ENCODE results near the gene AKAP12. TPM values are rescaled to one million over a fixed set of nuclear protein-coding genes. Genes with fewer than 3 reads are reported as not detected.

Gene AKAP12, protein sequence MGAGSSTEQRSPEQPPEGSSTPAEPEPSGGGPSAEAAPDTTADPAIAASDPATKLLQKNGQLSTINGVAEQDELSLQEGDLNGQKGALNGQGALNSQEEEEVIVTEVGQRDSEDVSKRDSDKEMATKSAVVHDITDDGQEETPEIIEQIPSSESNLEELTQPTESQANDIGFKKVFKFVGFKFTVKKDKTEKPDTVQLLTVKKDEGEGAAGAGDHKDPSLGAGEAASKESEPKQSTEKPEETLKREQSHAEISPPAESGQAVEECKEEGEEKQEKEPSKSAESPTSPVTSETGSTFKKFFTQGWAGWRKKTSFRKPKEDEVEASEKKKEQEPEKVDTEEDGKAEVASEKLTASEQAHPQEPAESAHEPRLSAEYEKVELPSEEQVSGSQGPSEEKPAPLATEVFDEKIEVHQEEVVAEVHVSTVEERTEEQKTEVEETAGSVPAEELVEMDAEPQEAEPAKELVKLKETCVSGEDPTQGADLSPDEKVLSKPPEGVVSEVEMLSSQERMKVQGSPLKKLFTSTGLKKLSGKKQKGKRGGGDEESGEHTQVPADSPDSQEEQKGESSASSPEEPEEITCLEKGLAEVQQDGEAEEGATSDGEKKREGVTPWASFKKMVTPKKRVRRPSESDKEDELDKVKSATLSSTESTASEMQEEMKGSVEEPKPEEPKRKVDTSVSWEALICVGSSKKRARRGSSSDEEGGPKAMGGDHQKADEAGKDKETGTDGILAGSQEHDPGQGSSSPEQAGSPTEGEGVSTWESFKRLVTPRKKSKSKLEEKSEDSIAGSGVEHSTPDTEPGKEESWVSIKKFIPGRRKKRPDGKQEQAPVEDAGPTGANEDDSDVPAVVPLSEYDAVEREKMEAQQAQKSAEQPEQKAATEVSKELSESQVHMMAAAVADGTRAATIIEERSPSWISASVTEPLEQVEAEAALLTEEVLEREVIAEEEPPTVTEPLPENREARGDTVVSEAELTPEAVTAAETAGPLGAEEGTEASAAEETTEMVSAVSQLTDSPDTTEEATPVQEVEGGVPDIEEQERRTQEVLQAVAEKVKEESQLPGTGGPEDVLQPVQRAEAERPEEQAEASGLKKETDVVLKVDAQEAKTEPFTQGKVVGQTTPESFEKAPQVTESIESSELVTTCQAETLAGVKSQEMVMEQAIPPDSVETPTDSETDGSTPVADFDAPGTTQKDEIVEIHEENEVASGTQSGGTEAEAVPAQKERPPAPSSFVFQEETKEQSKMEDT (N-terminal part only)
- total RNA-seq (10 to 100 TPM; 19.4 to 46.1 (median 27.7) TPM), polyA plus RNA-seq (10 to 100 TPM; 10.8 to 16.7 (median 15.2) TPM)
- long read RNA-seq, donor 1, partial matches to known transcripts: 20 of 20 reads
- long read RNA-seq, donor 1, other reads (novel, unspliced or antisense): 0 of 20 reads
- long read RNA-seq, donor 2, partial matches to known transcripts: 14 of 14 reads
- long read RNA-seq, donor 2, other reads (novel, unspliced or antisense): 0 of 14 reads
- long read RNA-seq, donor 3, partial matches to known transcripts: 37 of 37 reads
- long read RNA-seq, donor 3, other reads (novel, unspliced or antisense): 0 of 37 reads
- long read RNA-seq, donor 4, partial matches to known transcripts: 7 of 8 reads
- long read RNA-seq, donor 4, other reads (novel, unspliced or antisense): 1 of 8 reads
- long read RNA-seq, donor 5, full-length matches to known transcripts: 12 of 19 reads
- long read RNA-seq, donor 5, partial matches to known transcripts: 7 of 19 reads
- long read RNA-seq, donor 5, other reads (novel, unspliced or antisense): 0 of 19 reads
- long read RNA-seq, donor 6, partial matches to known transcripts: 7 of 15 reads
- long read RNA-seq, donor 6, other reads (novel, unspliced or antisense): 8 of 15 reads
- long read RNA-seq, donor 7, partial matches to known transcripts: 23 of 23 reads
- long read RNA-seq, donor 7, other reads (novel, unspliced or antisense): 0 of 23 reads
- long read RNA-seq, donor 8, full-length matches to known transcripts: 1 of 54 reads
- long read RNA-seq, donor 8, partial matches to known transcripts: 53 of 54 reads
- long read RNA-seq, donor 8, other reads (novel, unspliced or antisense): 0 of 54 reads
- long read RNA-seq, donor 9, full-length matches to known transcripts: 1 of 7 reads
- long read RNA-seq, donor 9, partial matches to known transcripts: 6 of 7 reads
- long read RNA-seq, donor 9, other reads (novel, unspliced or antisense): 0 of 7 reads
- long read RNA-seq, donor 10, full-length matches to known transcripts: 2 of 44 reads
- long read RNA-seq, donor 10, partial matches to known transcripts: 42 of 44 reads
- long read RNA-seq, donor 10, other reads (novel, unspliced or antisense): 0 of 44 reads

DNA sequence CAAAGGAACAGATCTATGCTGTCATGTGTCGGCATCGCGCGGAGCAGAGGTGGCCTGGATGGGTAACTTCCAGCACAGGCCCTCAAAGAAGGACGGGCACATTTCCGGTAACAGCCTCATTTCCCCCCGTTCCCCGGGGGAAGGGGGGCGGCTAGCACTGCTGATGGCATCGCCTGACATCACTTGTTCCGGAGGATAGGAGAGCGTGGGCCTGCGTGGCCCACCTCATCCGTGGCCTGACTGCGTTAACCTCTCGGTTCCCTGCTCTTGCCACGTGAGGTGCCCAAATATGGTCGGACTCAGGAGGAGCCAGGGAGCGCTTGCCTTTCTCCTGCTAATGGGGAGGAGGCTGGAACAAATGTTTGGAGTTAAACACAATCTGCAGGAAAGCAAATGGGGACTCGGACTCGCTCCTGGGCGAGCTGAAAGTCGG is at the start of gene AKAP12:
Gene AKAP12, plus strand, starts transcription at position 365 of the 433 bp plus-strand sequence. CDS start 596 bp downstream, outside the sequence.
- Histone ChIP-seq H3K36me3 (replicated peaks in 1 of 2) (no peaks in the 10 kb centered on the region), H3K27me3 (peaks cover 16% of the 10 kb centered on the region), H3K9me3 (replicated peaks in 1 of 3) (no peaks in the 10 kb centered on the region), H3K4me1 (replicated peaks in 1 of 2) (no peaks in the 10 kb centered on the region), H3K4me3 (peak within 1 kb of the TSS in 2 of 4 donors; percentile 41 to 49), H3K27ac (peak within 1 kb of the TSS in 4 of 5 donors; percentile 60 to 81 (median 76))
- peak; percentile 14 to 58 (median 24) for DNase-seq
- no peak for TF ChIP-seq POLR2A (IDR thresholded peaks at IDR 0.05)
- TF ChIP-seq, protein P1, sequence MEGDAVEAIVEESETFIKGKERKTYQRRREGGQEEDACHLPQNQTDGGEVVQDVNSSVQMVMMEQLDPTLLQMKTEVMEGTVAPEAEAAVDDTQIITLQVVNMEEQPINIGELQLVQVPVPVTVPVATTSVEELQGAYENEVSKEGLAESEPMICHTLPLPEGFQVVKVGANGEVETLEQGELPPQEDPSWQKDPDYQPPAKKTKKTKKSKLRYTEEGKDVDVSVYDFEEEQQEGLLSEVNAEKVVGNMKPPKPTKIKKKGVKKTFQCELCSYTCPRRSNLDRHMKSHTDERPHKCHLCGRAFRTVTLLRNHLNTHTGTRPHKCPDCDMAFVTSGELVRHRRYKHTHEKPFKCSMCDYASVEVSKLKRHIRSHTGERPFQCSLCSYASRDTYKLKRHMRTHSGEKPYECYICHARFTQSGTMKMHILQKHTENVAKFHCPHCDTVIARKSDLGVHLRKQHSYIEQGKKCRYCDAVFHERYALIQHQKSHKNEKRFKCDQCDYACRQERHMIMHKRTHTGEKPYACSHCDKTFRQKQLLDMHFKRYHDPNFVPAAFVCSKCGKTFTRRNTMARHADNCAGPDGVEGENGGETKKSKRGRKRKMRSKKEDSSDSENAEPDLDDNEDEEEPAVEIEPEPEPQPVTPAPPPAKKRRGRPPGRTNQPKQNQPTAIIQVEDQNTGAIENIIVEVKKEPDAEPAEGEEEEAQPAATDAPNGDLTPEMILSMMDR (IDR thresholded peaks at IDR 0.05): no peak
- WGBS, 4 donors: 41 to 52% (median 50%) methylated on average over 17 to 23 of the region's 23 CpGs
- intact Hi-C loops (cut with DNase I): no loop called here

DNA sequence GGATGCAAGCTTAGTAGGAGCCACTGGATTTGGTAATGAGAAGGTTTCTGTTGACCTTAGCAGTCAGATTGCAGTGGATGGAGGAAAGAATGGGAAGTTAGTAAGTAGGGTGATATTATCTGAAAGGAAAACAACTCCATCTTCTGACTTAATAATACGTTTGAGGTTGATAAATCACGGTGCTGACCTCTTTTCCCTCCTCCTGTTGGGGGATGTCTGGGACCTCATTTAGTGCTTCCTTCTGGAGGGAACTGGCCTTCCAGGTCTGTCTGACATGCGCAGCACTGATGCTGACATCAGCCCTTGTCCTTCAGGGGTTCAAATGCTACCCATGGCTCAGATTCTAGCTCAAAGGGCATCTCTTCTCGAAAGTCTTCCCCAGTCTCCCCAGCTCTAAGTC is 48.2 kb upstream of the AKAP12 start:
- Histone ChIP-seq H3K36me3 (replicated peaks in 1 of 2) (no peaks in the 10 kb centered on the region), H3K4me1 (replicated peaks in 1 of 2) (no peaks in the 10 kb centered on the region), H3K9me3 (replicated peaks in 1 of 3) (no peaks in the 10 kb centered on the region), H3K27me3 (no peaks in the 10 kb centered on the region), H3K4me3 (no peak overlapping the region), H3K27ac (no peak overlapping the region)
- TF ChIP-seq, protein P1 (IDR thresholded peaks at IDR 0.05): no peak
- TF ChIP-seq POLR2A (IDR thresholded peaks at IDR 0.05): no peak
- intact Hi-C loops (cut with DNase I): no loop called here
- WGBS, 4 donors: 45 to 52% (median 48%) methylated on average over 4 of the region's 4 CpGs
- DNase-seq: no peak

DNA sequence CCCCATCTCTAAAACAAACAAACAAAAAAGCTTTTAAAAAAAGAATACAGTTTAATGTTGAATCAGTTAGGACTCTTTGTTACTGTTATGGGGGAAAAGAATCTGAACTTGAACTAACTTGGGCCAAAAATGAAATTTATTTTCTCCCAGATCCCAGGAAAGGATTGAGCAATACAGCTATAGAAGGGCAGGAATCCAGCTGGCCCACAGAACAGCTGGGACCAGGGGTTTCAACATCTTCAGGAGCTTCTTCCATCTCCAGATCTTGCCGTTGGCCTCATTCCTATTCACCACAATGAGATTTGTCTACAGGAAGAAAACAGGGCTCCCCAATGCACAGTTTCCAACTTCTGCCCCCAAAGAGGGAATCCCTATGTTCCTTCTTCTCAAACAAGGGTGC is 43.2 kb upstream of the AKAP12 start:
- intact Hi-C loops (cut with DNase I): no loop called here
- Histone ChIP-seq H3K27me3 (no peaks in the 10 kb centered on the region), H3K9me3 (replicated peaks in 1 of 3) (no peaks in the 10 kb centered on the region), H3K27ac (peak overlapping the region in 2 of 5 donors; percentile 4 to 9), H3K36me3 (replicated peaks in 1 of 2) (no peaks in the 10 kb centered on the region), H3K4me1 (replicated peaks in 1 of 2) (no peaks in the 10 kb centered on the region), H3K4me3 (no peak overlapping the region)
- TF ChIP-seq POLR2A (IDR thresholded peaks at IDR 0.05): no peak
- TF ChIP-seq, protein P1 (IDR thresholded peaks at IDR 0.05): no peak
- 57 to 100% (median 83%) methylated on average over 1 of the region's 1 CpG for WGBS, 4 donors
- DNase-seq: peak in 6 of 7 donors; percentile 20 to 60 (median 30)
